RWPE2 (cell line): ENCODE measurements around the gene DNAJC7.

Experiments
- ATAC-seq: fragments of 200-7000 bp; cut with Tn5 transposase; 3 replicates; pipeline ENCODE4 v1.9.1; 2021; ENCODE audit warnings: low read depth
- DNase-seq: peaks from one replicate; pipeline ENCODE4 v3.0.0-alpha.2; 2020; ENCODE audit warnings: low spot score
- H3K27ac ChIP-seq: fragments of 450-650 bp; 2 replicates; pipeline ENCODE4 v1.5.1; 2017; ENCODE audit warnings: mild to moderate bottlenecking; ENCODE audit not compliant: poor library complexity, severe bottlenecking
- H3K27me3 ChIP-seq: fragments of 250-450 bp; sonication (Bioruptor Pico); 2 replicates; pipeline ENCODE4 v1.5.1; 2021; ENCODE audit warnings: mild to moderate bottlenecking, moderate library complexity; ENCODE audit not compliant: insufficient read depth, poor library complexity, severe bottlenecking
- H3K36me3 ChIP-seq: fragments of 250-450 bp; sonication (Bioruptor Pico); 2 replicates; pipeline ENCODE4 v1.5.1; 2020; ENCODE audit warnings: low read depth, mild to moderate bottlenecking, moderate library complexity
- H3K4me1 ChIP-seq: fragments of 250-450 bp; sonication (Bioruptor Pico); 2 replicates; pipeline ENCODE4 v1.5.1; 2021; ENCODE audit warnings: mild to moderate bottlenecking, moderate library complexity; ENCODE audit not compliant: insufficient read depth, poor library complexity, severe bottlenecking
- H3K4me3 ChIP-seq: fragments of 250-450 bp; sonication (Bioruptor Pico); 2 replicates; pipeline ENCODE4 v1.5.1; 2021; ENCODE audit warnings: mild to moderate bottlenecking, moderate library complexity; ENCODE audit not compliant: severe bottlenecking
- H3K9me3 ChIP-seq: fragments of 250-450 bp; sonication (Bioruptor Pico); 2 replicates; pipeline ENCODE4 v1.5.1; 2021; ENCODE audit warnings: mild to moderate bottlenecking, moderate library complexity; ENCODE audit not compliant: severe bottlenecking
- CTCF ChIP-seq: fragments of 450-650 bp; IDR thresholded peaks from one replicate; pipeline ENCODE4 v1.5.1; 2017; ENCODE audit warnings: mild to moderate bottlenecking, moderate library complexity; ENCODE audit not compliant: poor library complexity, severe bottlenecking

DNAJC7 gene

GRCh38 chr17:42060231-42060630 is 43.0 kb upstream of the DNAJC7 start:
- DNase-seq (no peak), ATAC-seq (no peak)
- Histone ChIP-seq H3K27me3 (no peaks in the 10 kb centered on the region), H3K4me1 (no peaks in the 10 kb centered on the region), H3K9me3 (no peaks in the 10 kb centered on the region), H3K36me3 (no peaks in the 10 kb centered on the region), H3K27ac (no peak overlapping the region), H3K4me3 (no peak overlapping the region)
- TF ChIP-seq CTCF: no peak

- no peaks in the 10 kb centered on the region for H3K27me3 ChIP-seq
- no peaks in the 10 kb centered on the region for H3K4me1 ChIP-seq
- no peaks in the 10 kb centered on the region for H3K9me3 ChIP-seq
- H3K36me3 ChIP-seq: no peaks in the 10 kb centered on the region
- no peak for DNase-seq
- no peak for TF ChIP-seq CTCF
- no peak overlapping the region for H3K27ac ChIP-seq
- no peak overlapping the region for H3K4me3 ChIP-seq
- ATAC-seq: no peak
These were observed 42.6 kb upstream of the DNAJC7 start for GRCh38 chr17:42059815-42060214.

GRCh38 chr17:42058063-42058462 is 40.8 kb upstream of the DNAJC7 start:
- ATAC-seq: no peak
- no peak for TF ChIP-seq CTCF
- no peak for DNase-seq
- no peak overlapping the region for H3K4me3 ChIP-seq
- H3K9me3 ChIP-seq: no peaks in the 10 kb centered on the region
- H3K4me1 ChIP-seq: no peaks in the 10 kb centered on the region
- no peaks in the 10 kb centered on the region for H3K27me3 ChIP-seq
- no peaks in the 10 kb centered on the region for H3K36me3 ChIP-seq
- no peak overlapping the region for H3K27ac ChIP-seq

- H3K4me3 ChIP-seq: no peak overlapping the region
- H3K36me3 ChIP-seq: no peaks in the 10 kb centered on the region
- no peaks in the 10 kb centered on the region for H3K9me3 ChIP-seq
- no peak for TF ChIP-seq CTCF
- H3K27ac ChIP-seq: no peak overlapping the region
- H3K27me3 ChIP-seq: no peaks in the 10 kb centered on the region
- DNase-seq: no peak
- H3K4me1 ChIP-seq: no peaks in the 10 kb centered on the region
- ATAC-seq: no peak
These were observed 39.4 kb upstream of the DNAJC7 start for GRCh38 chr17:42056635-42057034.

GRCh38 chr17:42055496-42055895 is 38.3 kb upstream of the DNAJC7 start:
- DNase-seq: no peak

More at GRCh38 chr17:42055496-42055895, 38.3 kb upstream of the DNAJC7 start:
- H3K9me3 ChIP-seq: no peaks in the 10 kb centered on the region
- H3K36me3 ChIP-seq: no peaks in the 10 kb centered on the region
- H3K4me1 ChIP-seq: no peaks in the 10 kb centered on the region
- ATAC-seq: no peak
- no peaks in the 10 kb centered on the region for H3K27me3 ChIP-seq
- no peak overlapping the region for H3K27ac ChIP-seq
- H3K4me3 ChIP-seq: no peak overlapping the region
- no peak for TF ChIP-seq CTCF
